ENCODE measurements around the gene THRB. TPM values are rescaled to one million over a fixed set of nuclear protein-coding genes. Genes with fewer than 3 reads are reported as not detected.

THRB gene
- polyA plus RNA-seq, 2 of the 4 experiments (the other 2 are of a cell fraction) = 2.0 to 2.3 TPM

- no peak overlapping the region for H3K27ac ChIP-seq
- TF ChIP-seq RNF2 (IDR thresholded peaks at IDR 0.05; ENCODE audit: borderline replicate concordance, low read depth) (no peak), POLR2A (IDR thresholded peaks at IDR 0.05; ENCODE audit: low read length) (no peak), CEBPB (IDR thresholded peaks at IDR 0.05) (no peak), POLR2AphosphoS2 (conservative IDR thresholded peaks at IDR 0.05; ENCODE audit: low read length) (no peak), CBX8 (IDR thresholded peaks at IDR 0.05) (no peak), USF2 (IDR thresholded peaks at IDR 0.05) (no peak), KDM1A (IDR thresholded peaks at IDR 0.05; ENCODE audit: low read depth) (no peak), BCL3 (IDR thresholded peaks at IDR 0.05) (no peak), RAD21 (conservative IDR thresholded peaks at IDR 0.05 in 1 of 2, IDR thresholded peaks at IDR 0.05 in 1 of 2) (no peak), NR3C1 (IDR thresholded peaks at IDR 0.05) (no peak), TFCP2L1 (CRISPR knock-in tag; IDR thresholded peaks at IDR 0.05) (no peak), HOXB5 (CRISPR knock-in tag; IDR thresholded peaks at IDR 0.05) (no peak), RFX5 (IDR thresholded peaks at IDR 0.05) (no peak), CBX2 (IDR thresholded peaks at IDR 0.05; ENCODE audit: borderline replicate concordance, low read depth) (no peak), NPAS2 (CRISPR knock-in tag; IDR thresholded peaks at IDR 0.05; ENCODE audit: borderline replicate concordance) (no peak), PBX3 (IDR thresholded peaks at IDR 0.05) (no peak), HMGXB4 (CRISPR knock-in tag; IDR thresholded peaks at IDR 0.05; ENCODE audit: borderline replicate concordance) (no peak)
- peaks cover 5% of the 10 kb centered on the region; the same call in 1 of the 3 replicates for H3K9me3 ChIP-seq
- ATAC-seq (no peak), DNase-seq (ENCODE audit: low read depth in 1 of 2, low spot score in 1 of 2) (no peak), FAIRE-seq (no peak)
- no peak overlapping the region for H3K4me2 ChIP-seq
- H3K4me3 ChIP-seq = no peak overlapping the region
- ChIA-PET CTCF (interaction anchor here (1.4 to 1.5 kb wide), 2 partner anchors 9 to 15 kb away, joined by 3 read pairs; no protein-coding TSS in a partner anchor), POLR2A (no interaction called here)
- no peaks in the 10 kb centered on the region for H3K4me1 ChIP-seq
These were observed 171.4 kb downstream of the THRB start for GRCh38 chr3:24323272-24323671.

- no peak for FAIRE-seq
- H3K9me3 ChIP-seq = peaks cover 8% of the 10 kb centered on the region; the same call in 1 of the 3 replicates
- TF ChIP-seq REST (IDR thresholded peaks at IDR 0.05) (no peak), ZC3H11A (IDR thresholded peaks at IDR 0.05) (no peak), KDM1A (IDR thresholded peaks at IDR 0.05; ENCODE audit: low read depth) (no peak), EHMT2 (IDR thresholded peaks at IDR 0.05; ENCODE audit: low read depth) (no peak), MYC (IDR thresholded peaks at IDR 0.05; ENCODE audit: borderline replicate concordance, low read length) (no peak), CEBPB (IDR thresholded peaks at IDR 0.05) (no peak), RNF2 (IDR thresholded peaks at IDR 0.05; ENCODE audit: borderline replicate concordance, low read depth) (no peak), ESRRA (IDR thresholded peaks at IDR 0.05; ENCODE audit: borderline replicate concordance, low read length) (no peak), MAZ (IDR thresholded peaks at IDR 0.05; ENCODE audit: borderline replicate concordance, low read depth, low read length) (no peak), HOXB13 (CRISPR knock-in tag; IDR thresholded peaks at IDR 0.05; ENCODE audit: low read depth) (no peak), SREBF2 (IDR thresholded peaks at IDR 0.05) (no peak), KDM5A (IDR thresholded peaks at IDR 0.05) (no peak), CBX8 (IDR thresholded peaks at IDR 0.05) (no peak), GATA3 (IDR thresholded peaks at IDR 0.05; ENCODE audit: borderline replicate concordance) (no peak), SMC3 (IDR thresholded peaks at IDR 0.05) (no peak), RFX5 (IDR thresholded peaks at IDR 0.05) (no peak), JUNB (IDR thresholded peaks at IDR 0.05) (no peak), CHD4 (IDR thresholded peaks at IDR 0.05; ENCODE audit: borderline replicate concordance) (no peak), MAFK (IDR thresholded peaks at IDR 0.05; ENCODE audit: partially characterized antibody) (no peak)
- ChIA-PET CTCF (interaction anchor here (1.2 kb wide), 1 partner anchor 56 kb away, joined by 4 read pairs; no protein-coding TSS in a partner anchor), POLR2A (interaction anchor here (0.7 kb wide), 1 partner anchor 201 kb away, joined by 3 read pairs; no protein-coding TSS in a partner anchor)
- ATAC-seq = no peak
- H3K4me3 ChIP-seq = no peak overlapping the region
- H3K27ac ChIP-seq = no peak overlapping the region
- H3K4me2 ChIP-seq = no peak overlapping the region
- DNase-seq (ENCODE audit: low read depth in 1 of 2, low spot score in 1 of 2) = no peak
- H3K4me1 ChIP-seq = peaks cover 18% of the 10 kb centered on the region
These were observed 174.0 kb downstream of the THRB start for GRCh38 chr3:24320601-24321000.
